Measurements from ENCODE around the gene NAA15. TPM values are rescaled to one million over a fixed set of nuclear protein-coding genes. Genes with fewer than 3 reads are reported as not detected.

Gene NAA15
- total and polyA plus RNA-seq, 2 of the 8 experiments (the other 6 are each of a cell fraction or from before 2014, with no cell fraction given), result 9.7 to 124 TPM

DNA sequence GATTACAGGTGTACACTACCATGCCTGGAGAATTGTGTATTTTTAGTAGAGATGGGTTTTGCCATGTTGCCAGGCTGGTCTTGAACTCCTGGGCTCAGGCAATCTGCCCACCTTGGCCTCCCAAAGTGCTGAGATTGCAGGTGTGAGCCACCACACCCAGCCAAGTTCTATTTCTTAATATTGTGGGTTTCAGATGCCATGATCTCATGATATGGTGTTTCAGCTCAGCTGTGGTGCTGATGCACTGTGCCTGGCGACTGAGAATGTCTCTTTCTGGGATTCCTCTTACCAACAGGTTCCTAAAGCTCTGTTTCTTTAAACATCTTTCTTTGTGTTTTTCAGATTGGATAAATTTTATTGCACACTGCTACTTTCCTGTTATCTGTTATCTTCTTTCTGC, 18.3 kb downstream of the NAA15 start:
- Histone ChIP-seq H3K79me1 (ENCODE audit: low read depth, low read length) (no peaks in the 10 kb centered on the region; the same call in 1 of the 2 replicates), H2BK12ac (ENCODE audit: low read depth, low read length) (no peak overlapping the region), H3K23me2 (ENCODE audit: low read depth, low read length) (no peaks in the 10 kb centered on the region), H3K9me3 (ENCODE audit: insufficient read depth in 2 of 2, low read depth in 1 of 2, low read length in 1 of 2) (no peaks in the 10 kb centered on the region), H3K4me3 (ENCODE audit: extremely low read depth in 1 of 4, insufficient read depth in 2 of 4, low read depth in 3 of 4, low read length in 4 of 4) (no peak overlapping the region), H3K4me1 (replicated peaks in 1 of 4; ENCODE audit: control insufficient read depth in 3 of 4, insufficient read depth in 4 of 4, low read length in 3 of 4) (peaks cover 0 to 6% (median 6%) of the 10 kb centered on the region in 4 experiments; a peak in 6 of 7 replicates), H3K4me2 (ENCODE audit: insufficient read depth in 1 of 2, low read depth in 2 of 2, low read length in 2 of 2) (no peak overlapping the region), H4K91ac (replicated peaks; ENCODE audit: insufficient read length, low read length) (no peak overlapping the region), H2AFZ (ENCODE audit: low read length) (no peak overlapping the region), H3K18ac (ENCODE audit: extremely low read depth, low read length) (no peak overlapping the region), H3K27me3 (replicated peaks in 1 of 4; ENCODE audit: control insufficient read depth in 3 of 4, extremely low read depth in 1 of 4, insufficient read depth in 3 of 4, low read length in 3 of 4) (no peaks in the 10 kb centered on the region), H3K4ac (replicated peaks; ENCODE audit: insufficient read length, low read depth, low read length) (no peak overlapping the region), H3K27ac (ENCODE audit: low read depth, low read length) (no peak overlapping the region), H2BK20ac (ENCODE audit: low read length) (no peak overlapping the region), H3K14ac (ENCODE audit: insufficient read length) (no peak overlapping the region), H3K79me2 (ENCODE audit: control insufficient read depth in 1 of 2, insufficient read depth in 2 of 2, low read length in 2 of 2) (peaks cover 63 to 100% of the 10 kb centered on the region in 2 experiments), H4K5ac (ENCODE audit: insufficient read length, low read depth, low read length) (no peak overlapping the region), H2BK120ac (replicated peaks; ENCODE audit: low read depth, low read length) (no peak overlapping the region), H2BK15ac (ENCODE audit: low read length) (no peak overlapping the region), H4K20me1 (replicated peaks in 1 of 2; ENCODE audit: control insufficient read depth in 1 of 2, insufficient read depth in 2 of 2, low read length in 2 of 2) (peaks cover 7 to 16% of the 10 kb centered on the region in 2 experiments), H3K9ac (replicated peaks in 1 of 4; ENCODE audit: extremely low read depth in 1 of 4, low read depth in 3 of 4, low read length in 3 of 4) (no peak overlapping the region), H4K8ac (ENCODE audit: extremely low read depth, insufficient read depth, low read length) (no peak overlapping the region), H3K23ac (ENCODE audit: insufficient read length) (no peak overlapping the region), H2AK5ac (ENCODE audit: low read depth, low read length) (no peak overlapping the region), H3K56ac (replicated peaks; ENCODE audit: insufficient read length, low read depth, low read length) (no peak overlapping the region), H2BK5ac (ENCODE audit: low read depth, low read length) (no peak overlapping the region; the same call in 1 of the 2 replicates), H3K36me3 (ENCODE audit: control insufficient read depth in 2 of 4, insufficient read depth in 4 of 4, low read length in 3 of 4) (no peaks in the 10 kb centered on the region; a peak in 2 of 8 replicates)
- whole genome bisulfite sequencing, 2 experiments (ENCODE audit: extremely low coverage in 1 of 2, insufficient coverage in 1 of 2, insufficient read length in 1 of 2, insufficient replicate concordance in 2 of 2, low coverage in 1 of 2, low lambda C conversion rate in 2 of 2, missing lambda C conversion rate in 1 of 2), result 89% methylated on average over 1 of the region's 1 CpG; no CpG with 5 or more reads in 1 of the 2 experiments
- FAIRE-seq, result no peak
- no peak for DNase-seq (ENCODE audit: low read depth in 1 of 2, low spot score in 2 of 2)
- TF ChIP-seq MAFK (IDR thresholded peaks at IDR 0.05; ENCODE audit: low read depth, low read length), result no peak
- no peak for TF ChIP-seq RAD21 (IDR thresholded peaks at IDR 0.05 in 1 of 2, conservative IDR thresholded peaks at IDR 0.05 in 1 of 2; ENCODE audit: low read depth in 2 of 2, low read length in 2 of 2)
- TF ChIP-seq BCL11A (IDR thresholded peaks at IDR 0.05; ENCODE audit: low read depth in 2 of 2, low read length in 2 of 2), result no peak
- no peak for TF ChIP-seq RNF2 (IDR thresholded peaks at IDR 0.05; ENCODE audit: borderline replicate concordance, low read depth, low read length, missing control alignments, poor library complexity, severe bottlenecking)
- TF ChIP-seq FOSL1 (IDR thresholded peaks at IDR 0.05; ENCODE audit: insufficient read depth, low read depth, low read length), result no peak
- ChIA-PET POLR2A (ENCODE audit: partially characterized antibody) (no interaction called here), CTCF (ENCODE audit: partially characterized antibody) (interaction anchor here (0.6 to 1.1 kb wide), 2 partner anchors 20 to 117 kb away, joined by 3 read pairs; no protein-coding TSS in a partner anchor)

Measured in H1 (cell line).